ENCODE data around the gene RIPOR3.

- TF ChIP-seq CTCF (optimal IDR thresholded peaks at IDR 0.05 in 1 of 3, IDR thresholded peaks at IDR 0.05 in 1 of 3, conservative IDR thresholded peaks at IDR 0.05 in 1 of 3; ENCODE audit: extremely low read depth in 1 of 3, insufficient read depth in 2 of 3, low read length in 3 of 3) (no peak), EZH2 (IDR thresholded peaks at IDR 0.05; ENCODE audit: low read length) (no peak)
Measured at GRCh38 chr20:50604451-50604850, 86.9 kb downstream of the RIPOR3 start.
